ENCODE results near the gene MTHFD1. TPM values are rescaled to one million over a fixed set of nuclear protein-coding genes. Genes with fewer than 3 reads are reported as not detected.

Gene MTHFD1
- total and polyA plus RNA-seq, 8 donors, result 51.7 to 81.1 (median 69.3) TPM

DNA sequence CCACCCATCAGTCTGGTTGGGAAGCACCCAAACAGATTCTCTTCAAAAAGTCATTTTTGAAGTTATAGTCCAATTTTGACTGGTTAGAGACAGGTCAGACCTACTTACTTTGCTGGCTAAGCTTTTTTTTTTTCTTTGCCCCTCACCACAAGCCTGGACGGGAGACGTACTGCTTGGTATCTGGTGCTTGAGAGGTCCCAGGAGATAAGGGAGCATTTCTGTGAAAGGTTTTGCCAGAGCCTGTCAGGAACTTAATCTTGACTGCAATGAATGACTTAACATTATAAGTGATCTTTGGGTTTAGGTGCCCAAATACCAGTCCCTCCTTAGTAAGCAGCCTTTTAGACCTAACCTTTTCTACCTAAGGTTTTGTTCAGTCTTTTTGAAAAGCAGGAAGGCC, 6.3 kb downstream of the MTHFD1 start:
- Histone ChIP-seq H3K27ac (no peak overlapping the region), H3K27me3 (no peaks in the 10 kb centered on the region), H3K9me3 (no peaks in the 10 kb centered on the region), H3K36me3 (peaks cover 0 to 13% of the 10 kb centered on the region in 2 donors), H3K4me1 (peaks cover 0 to 13% of the 10 kb centered on the region in 2 donors), H3K4me3 (no peak overlapping the region)
- DNase-seq (no peak), ATAC-seq (no peak)
- intact Hi-C loops (cut with DNase I), result no loop called here
- TF ChIP-seq, protein P1, sequence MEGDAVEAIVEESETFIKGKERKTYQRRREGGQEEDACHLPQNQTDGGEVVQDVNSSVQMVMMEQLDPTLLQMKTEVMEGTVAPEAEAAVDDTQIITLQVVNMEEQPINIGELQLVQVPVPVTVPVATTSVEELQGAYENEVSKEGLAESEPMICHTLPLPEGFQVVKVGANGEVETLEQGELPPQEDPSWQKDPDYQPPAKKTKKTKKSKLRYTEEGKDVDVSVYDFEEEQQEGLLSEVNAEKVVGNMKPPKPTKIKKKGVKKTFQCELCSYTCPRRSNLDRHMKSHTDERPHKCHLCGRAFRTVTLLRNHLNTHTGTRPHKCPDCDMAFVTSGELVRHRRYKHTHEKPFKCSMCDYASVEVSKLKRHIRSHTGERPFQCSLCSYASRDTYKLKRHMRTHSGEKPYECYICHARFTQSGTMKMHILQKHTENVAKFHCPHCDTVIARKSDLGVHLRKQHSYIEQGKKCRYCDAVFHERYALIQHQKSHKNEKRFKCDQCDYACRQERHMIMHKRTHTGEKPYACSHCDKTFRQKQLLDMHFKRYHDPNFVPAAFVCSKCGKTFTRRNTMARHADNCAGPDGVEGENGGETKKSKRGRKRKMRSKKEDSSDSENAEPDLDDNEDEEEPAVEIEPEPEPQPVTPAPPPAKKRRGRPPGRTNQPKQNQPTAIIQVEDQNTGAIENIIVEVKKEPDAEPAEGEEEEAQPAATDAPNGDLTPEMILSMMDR (IDR thresholded peaks at IDR 0.05), result no peak

DNA sequence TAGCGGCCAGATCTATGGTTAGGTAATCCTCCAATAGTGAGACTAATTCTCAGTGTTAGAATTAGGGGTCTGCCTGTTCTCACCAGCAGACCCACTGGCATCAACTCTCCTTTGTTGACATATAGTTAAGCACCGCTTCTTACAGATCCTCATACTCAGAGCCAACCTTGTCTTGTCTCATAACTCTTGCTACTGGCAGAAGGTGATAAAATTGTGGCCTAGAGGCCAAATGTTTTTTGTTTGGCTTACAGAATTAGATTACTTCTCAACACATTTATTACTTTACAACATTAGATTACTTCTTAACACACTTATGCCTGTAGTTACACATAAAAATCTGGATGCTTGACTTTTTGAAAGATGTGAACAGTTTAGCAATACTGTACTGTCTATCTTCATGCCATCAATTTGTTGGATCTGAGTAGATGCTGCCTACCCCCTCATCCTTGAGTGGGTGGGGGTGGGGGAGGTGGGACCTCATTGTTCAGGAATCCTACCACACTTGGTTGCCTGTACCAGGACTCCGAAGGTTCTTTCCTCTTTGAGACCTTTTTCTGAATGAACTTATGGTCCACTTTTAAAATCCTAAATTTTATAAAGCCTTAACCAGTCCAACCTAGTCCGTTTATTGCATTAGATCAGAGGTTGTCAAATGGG, 7.0 kb downstream of the MTHFD1 start:
- no peak for DNase-seq
- Histone ChIP-seq H3K4me3 (no peak overlapping the region), H3K27ac (no peak overlapping the region), H3K27me3 (no peaks in the 10 kb centered on the region), H3K4me1 (peaks cover 0 to 6% of the 10 kb centered on the region in 2 donors), H3K9me3 (no peaks in the 10 kb centered on the region), H3K36me3 (peaks cover 0 to 13% of the 10 kb centered on the region in 2 donors)
- intact Hi-C loops (cut with DNase I), result no loop called here
- no peak for ATAC-seq
- TF ChIP-seq, protein P1 (IDR thresholded peaks at IDR 0.05), result no peak

DNA sequence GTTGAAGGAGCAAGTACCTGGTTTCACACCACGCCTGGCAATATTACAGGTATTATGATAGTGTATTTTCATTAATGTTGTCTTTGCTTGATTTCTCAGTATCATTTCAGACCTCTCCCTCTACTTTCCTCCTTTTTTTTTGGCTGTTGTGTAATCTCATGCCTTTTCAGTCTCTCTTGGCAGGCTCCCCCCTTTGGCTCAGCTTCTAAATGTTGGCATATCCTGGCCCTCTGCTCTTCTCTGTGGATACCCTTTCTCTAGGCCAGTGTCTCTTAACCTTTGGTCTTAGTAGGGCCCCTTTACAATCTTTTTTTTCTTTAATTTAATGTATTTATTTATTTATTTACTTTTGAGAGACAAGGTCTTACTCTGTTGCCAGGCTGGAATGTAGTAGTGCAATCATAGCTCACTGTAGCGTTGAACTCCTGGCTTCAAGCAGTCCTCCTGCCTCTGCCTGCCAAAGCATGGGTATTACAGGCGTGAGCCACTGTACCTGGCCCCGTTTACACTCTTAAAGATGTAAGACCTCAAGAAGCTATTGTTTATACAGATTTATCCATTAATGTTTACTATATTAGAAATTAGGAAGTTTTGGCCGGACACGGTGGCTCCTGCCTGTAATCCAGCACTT, 12.8 kb downstream of the MTHFD1 start:
- Histone ChIP-seq H3K36me3 (peaks cover 0 to 34% of the 10 kb centered on the region in 2 donors), H3K9me3 (no peaks in the 10 kb centered on the region), H3K27ac (no peak overlapping the region), H3K4me1 (peaks cover 0 to 3% of the 10 kb centered on the region in 2 donors), H3K27me3 (no peaks in the 10 kb centered on the region), H3K4me3 (no peak overlapping the region)
- ATAC-seq (no peak), DNase-seq (peak in 1 of 4 donors; percentile 9)
- intact Hi-C loops (cut with DNase I), result no loop called here
- TF ChIP-seq, protein P1 (IDR thresholded peaks at IDR 0.05), result no peak

DNA sequence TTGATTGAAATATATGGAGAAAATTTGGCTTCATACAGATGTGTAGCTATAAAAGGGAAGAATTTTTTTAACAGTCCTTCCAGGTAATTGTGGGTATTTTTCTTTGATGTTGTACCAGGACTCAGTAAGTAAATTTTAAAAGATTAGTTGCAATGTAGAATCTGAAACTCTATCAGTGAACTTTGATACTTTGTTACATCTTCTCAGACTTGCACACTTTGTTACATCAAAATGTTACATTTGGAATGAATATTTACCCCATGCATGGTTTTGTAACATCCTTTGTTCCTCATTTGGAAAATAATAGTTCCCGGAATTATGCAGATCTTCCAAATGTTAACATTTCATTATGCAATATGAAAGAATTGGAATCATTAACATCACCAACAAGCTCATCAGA, 13.8 kb downstream of the MTHFD1 start:
- TF ChIP-seq, protein P1 (IDR thresholded peaks at IDR 0.05), result no peak
- no peak for DNase-seq
- intact Hi-C loops (cut with DNase I), result no loop called here
- peaks cover 0 to 3% of the 10 kb centered on the region in 2 donors for H3K4me1 ChIP-seq
- no peaks in the 10 kb centered on the region for H3K9me3 ChIP-seq
- no peak overlapping the region for H3K4me3 ChIP-seq
- no peak for ATAC-seq
- H3K27me3 ChIP-seq, result no peaks in the 10 kb centered on the region
- peaks cover 0 to 34% of the 10 kb centered on the region in 2 donors for H3K36me3 ChIP-seq
- H3K27ac ChIP-seq, result no peak overlapping the region

DNA sequence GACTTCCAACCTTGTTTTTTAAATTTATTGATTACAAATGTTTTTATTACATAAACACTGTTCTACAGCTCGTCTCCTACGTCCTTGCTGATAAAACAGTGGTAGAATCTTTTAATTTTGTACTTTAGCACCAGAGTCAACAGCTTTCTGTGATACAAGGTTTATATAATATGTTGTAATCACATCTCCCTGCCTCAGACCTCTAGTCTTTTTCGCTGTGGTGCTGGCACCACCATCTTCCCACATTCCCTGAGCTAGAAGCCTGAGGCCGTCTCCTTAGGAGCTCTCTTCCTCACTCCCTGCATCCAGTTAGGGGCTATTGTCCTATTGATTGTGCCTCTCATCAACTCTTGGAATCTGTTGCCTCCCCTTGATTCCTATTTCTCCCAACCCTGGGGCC, 17.1 kb downstream of the MTHFD1 start:
- intact Hi-C loops (cut with DNase I), result no loop called here
- ATAC-seq (no peak), DNase-seq (no peak)
- H3K27me3 ChIP-seq, result no peaks in the 10 kb centered on the region
- H3K4me1 ChIP-seq, result peaks cover 0 to 3% of the 10 kb centered on the region in 2 donors
- no peak overlapping the region for H3K4me3 ChIP-seq
- H3K36me3 ChIP-seq, result peaks cover 0 to 34% of the 10 kb centered on the region in 2 donors
- H3K9me3 ChIP-seq, result no peaks in the 10 kb centered on the region
- TF ChIP-seq, protein P1 (IDR thresholded peaks at IDR 0.05), result no peak
- no peak overlapping the region for H3K27ac ChIP-seq

All from left lung (tissue), 10 donors.